Measurements from ENCODE around the gene ANKRD60. TPM values are rescaled to one million over a fixed set of nuclear protein-coding genes. Genes with fewer than 3 reads are reported as not detected.

ANKRD60 gene
- total RNA-seq, 1 experiment from 2014 or later, result not detected

DNA sequence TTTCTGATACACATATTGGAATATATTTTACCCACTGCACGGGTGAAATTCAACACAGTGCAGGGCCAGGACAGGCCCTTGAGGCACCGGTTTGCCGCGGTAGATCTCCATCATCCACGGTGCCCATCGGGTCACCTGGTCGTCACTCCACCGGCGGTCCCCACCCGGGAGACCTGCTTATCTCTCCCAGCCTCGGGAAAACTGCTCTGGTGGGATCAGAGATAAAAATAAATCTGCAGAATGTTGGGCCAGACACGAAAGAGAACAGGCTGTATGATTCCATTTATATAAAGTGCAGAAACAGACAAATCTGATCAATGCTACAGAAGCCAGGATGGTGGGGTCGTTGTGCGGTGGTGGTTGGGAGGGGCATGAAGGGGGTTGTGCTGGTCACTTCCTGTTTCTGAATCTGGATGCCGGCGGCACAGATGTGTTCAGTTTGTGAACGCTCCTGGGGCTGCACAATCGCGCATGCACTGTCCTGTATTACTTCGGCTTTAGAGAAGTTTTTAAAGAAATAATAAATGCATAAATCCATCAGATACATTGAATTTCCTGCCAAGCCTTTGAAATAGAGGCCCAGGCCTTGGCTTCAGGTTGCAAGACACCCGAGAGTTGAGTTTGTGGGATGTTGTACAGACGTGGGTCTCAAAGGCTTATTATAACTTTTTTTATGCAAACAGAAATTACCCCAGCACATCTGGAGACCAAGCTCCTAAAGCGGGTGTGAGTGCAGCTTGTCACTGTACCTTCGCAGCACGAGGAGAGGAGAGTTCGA lies 54.3 kb downstream of the ANKRD60 start:
- Histone ChIP-seq H3K27me3 (ENCODE audit: insufficient read depth, low read length) (peaks cover 1% of the 10 kb centered on the region; the same call in 1 of the 2 replicates), H4K91ac (ENCODE audit: insufficient read length, low read depth, low read length) (no peak overlapping the region), H3K79me2 (ENCODE audit: insufficient read depth, low read length) (no peaks in the 10 kb centered on the region), H3K56ac (ENCODE audit: insufficient read length, low read depth, low read length) (no peak overlapping the region), H4K8ac (replicated peaks; ENCODE audit: insufficient read length, low read depth, low read length) (no peak overlapping the region), H4K20me1 (ENCODE audit: control insufficient read depth, insufficient read depth, insufficient read length) (no peaks in the 10 kb centered on the region), H3K14ac (ENCODE audit: insufficient read depth, low read length) (no peak overlapping the region), H3K9me3 (ENCODE audit: control insufficient read depth, low read depth, low read length) (no peaks in the 10 kb centered on the region), H3K27ac (ENCODE audit: insufficient read length, low read depth, low read length) (no peak overlapping the region), H2BK12ac (ENCODE audit: insufficient read length, low read depth, low read length) (no peak overlapping the region), H2AFZ (ENCODE audit: low read length) (no peak overlapping the region), H3K9ac (ENCODE audit: extremely low read depth, insufficient read length, low read length) (no peak overlapping the region), H4K5ac (ENCODE audit: insufficient read length, low read depth, low read length) (no peak overlapping the region), H3K4me1 (ENCODE audit: insufficient read depth, low read length) (no peaks in the 10 kb centered on the region; the same call in 1 of the 2 replicates), H2BK15ac (ENCODE audit: low read depth, low read length) (no peak overlapping the region), H2BK5ac (ENCODE audit: insufficient read length, low read length) (no peak overlapping the region), H3T11ph (ENCODE audit: low read length) (no peak overlapping the region), H3K4ac (ENCODE audit: low read depth, low read length) (no peak overlapping the region), H2BK20ac (ENCODE audit: low read depth, low read length, poor library complexity, severe bottlenecking) (no peak overlapping the region), H3K79me1 (ENCODE audit: insufficient read depth, low read depth, low read length, poor library complexity, severe bottlenecking) (no peaks in the 10 kb centered on the region), H3K18ac (ENCODE audit: insufficient read length, low read depth, low read length) (no peak overlapping the region), H2AK5ac (ENCODE audit: insufficient read length, low read length) (no peak overlapping the region), H3K23me2 (ENCODE audit: insufficient read length, low read depth, low read length, poor library complexity, severe bottlenecking) (no peaks in the 10 kb centered on the region), H3K23ac (ENCODE audit: insufficient read length, low read depth, low read length) (no peak overlapping the region), H2BK120ac (ENCODE audit: low read depth, low read length, poor library complexity, severe bottlenecking) (no peak overlapping the region), H3K4me2 (ENCODE audit: insufficient read depth, insufficient read length, low read length) (no peak overlapping the region)
- no peak for DNase-seq
- Mint-ChIP-seq H3K27me3 (ENCODE audit: low read depth) (peaks cover 20% of the 10 kb centered on the region), H3K4me1 (peaks cover 13 to 27% of the 10 kb centered on the region in 2 experiments), H3K4me3 (no peak overlapping the region), H3K36me3 (ENCODE audit: insufficient read depth in 1 of 3, low read depth in 3 of 3) (no peaks in the 10 kb centered on the region), H3K9me3 (no peaks in the 10 kb centered on the region), H3K27ac (no peak overlapping the region; a peak in 1 of 7 replicates)
- no CpG with 5 or more reads among the region's 26 CpGs for WGBS (ENCODE audit: extremely low coverage, insufficient read length, low lambda C conversion rate)
- TF ChIP-seq, protein P1, sequence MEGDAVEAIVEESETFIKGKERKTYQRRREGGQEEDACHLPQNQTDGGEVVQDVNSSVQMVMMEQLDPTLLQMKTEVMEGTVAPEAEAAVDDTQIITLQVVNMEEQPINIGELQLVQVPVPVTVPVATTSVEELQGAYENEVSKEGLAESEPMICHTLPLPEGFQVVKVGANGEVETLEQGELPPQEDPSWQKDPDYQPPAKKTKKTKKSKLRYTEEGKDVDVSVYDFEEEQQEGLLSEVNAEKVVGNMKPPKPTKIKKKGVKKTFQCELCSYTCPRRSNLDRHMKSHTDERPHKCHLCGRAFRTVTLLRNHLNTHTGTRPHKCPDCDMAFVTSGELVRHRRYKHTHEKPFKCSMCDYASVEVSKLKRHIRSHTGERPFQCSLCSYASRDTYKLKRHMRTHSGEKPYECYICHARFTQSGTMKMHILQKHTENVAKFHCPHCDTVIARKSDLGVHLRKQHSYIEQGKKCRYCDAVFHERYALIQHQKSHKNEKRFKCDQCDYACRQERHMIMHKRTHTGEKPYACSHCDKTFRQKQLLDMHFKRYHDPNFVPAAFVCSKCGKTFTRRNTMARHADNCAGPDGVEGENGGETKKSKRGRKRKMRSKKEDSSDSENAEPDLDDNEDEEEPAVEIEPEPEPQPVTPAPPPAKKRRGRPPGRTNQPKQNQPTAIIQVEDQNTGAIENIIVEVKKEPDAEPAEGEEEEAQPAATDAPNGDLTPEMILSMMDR (conservative IDR thresholded peaks at IDR 0.05), result no peak
